IMR-90 (cell line): Measurements from ENCODE around the gene HDAC7. TPM values are rescaled to one million over a fixed set of nuclear protein-coding genes. Genes with fewer than 3 reads are reported as not detected.

Source experiments
- ATAC-seq: fragments of 200-7000 bp; cut with Tn5 transposase; 2 replicates; pipeline ENCODE4 v1.9.1; 2020; ENCODE audit warnings: low read depth, mild to moderate bottlenecking, moderate library complexity
- BruUV-seq: library from RNA; stranded (reverse); fragments of 400-500 nt; replicated peaks from 2 replicates; lab custom pipeline; 2021; lab: Mats Ljungman, UMichigan
- CTCF ChIA-PET: fragments of 300-600 bp; formaldehyde crosslinking; extraction: SDS; loops from one replicate; lab custom pipeline; 2021; ENCODE audit warnings: antibody characterized with exemption; lab: Yijun Ruan, JAX
- POLR2A ChIA-PET: fragments of 300-600 bp; sonication (Branson Sonifier 250); formaldehyde crosslinking; loops from one replicate; lab custom pipeline; 2022; ENCODE audit warnings: antibody characterized with exemption; ENCODE audit not compliant: unreplicated experiment; lab: Charles Lee
- DNase-seq: peaks from one replicate; pipeline ENCODE4 v3.0.0; 2013
- H2AFZ ChIP-seq: replicated peaks from 2 replicates; pipeline ENCODE3; 2013; ENCODE audit warnings: low read length, mild to moderate bottlenecking; ENCODE audit not compliant: poor library complexity
- H2AK5ac ChIP-seq: 2 replicates; pipeline ENCODE4 v1.6.1; 2013; ENCODE audit warnings: low read depth, low read length, inconsistent platforms
- H2AK9ac ChIP-seq: replicated peaks from 2 replicates; pipeline ENCODE3; 2013; ENCODE audit warnings: mild to moderate bottlenecking, low read depth, low read length, moderate library complexity; ENCODE audit not compliant: poor library complexity
- H2BK120ac ChIP-seq: 2 replicates; pipeline ENCODE4 v1.6.1; 2013; ENCODE audit warnings: low read depth, low read length, inconsistent platforms
- H2BK15ac ChIP-seq: 3 replicates; pipeline ENCODE4 v1.6.1; 2013; ENCODE audit warnings: low read depth, low read length, inconsistent platforms
- H2BK20ac ChIP-seq: 2 replicates; pipeline ENCODE4 v1.6.1; 2013; ENCODE audit warnings: low read depth, mild to moderate bottlenecking, inconsistent platforms, low read length, moderate library complexity
- H2BK5ac ChIP-seq: 2 replicates; pipeline ENCODE4 v1.6.1; 2013; ENCODE audit warnings: mild to moderate bottlenecking, low read depth, low read length, inconsistent platforms; ENCODE audit not compliant: poor library complexity, severe bottlenecking
- H3K14ac ChIP-seq: replicated peaks from 2 replicates; pipeline ENCODE4 v1.6.1; 2013; ENCODE audit warnings: low read depth, low read length, inconsistent platforms
- H3K18ac ChIP-seq: 2 replicates; pipeline ENCODE4 v1.6.1; 2013; ENCODE audit warnings: low read depth, low read length, control low read depth
- H3K23ac ChIP-seq: 2 replicates; pipeline ENCODE4 v1.6.1; 2013; ENCODE audit warnings: low read depth, low read length, inconsistent platforms
- H3K27ac ChIP-seq: 2 replicates; pipeline ENCODE4 v1.5.1; 2013; ENCODE audit warnings: mild to moderate bottlenecking, control low read depth, low read length; ENCODE audit not compliant: insufficient read depth
- H3K27me3 ChIP-seq: 2 replicates; pipeline ENCODE4 v1.6.1; 2013; ENCODE audit warnings: low read length; ENCODE audit not compliant: control insufficient read depth, insufficient read depth
- H3K36me3 ChIP-seq: 2 replicates; pipeline ENCODE4 v1.6.1; 2013; ENCODE audit warnings: low read length, mixed read lengths; ENCODE audit not compliant: control insufficient read depth, insufficient read depth
- H3K4ac ChIP-seq: 2 replicates; pipeline ENCODE4 v1.6.1; 2013; ENCODE audit warnings: low read depth, low read length, inconsistent platforms
- H3K4me1 ChIP-seq: 2 replicates; pipeline ENCODE4 v1.6.1; 2013; ENCODE audit warnings: low read length, mixed read lengths; ENCODE audit not compliant: control insufficient read depth, insufficient read depth
- H3K4me2 ChIP-seq: 2 replicates; pipeline ENCODE4 v1.6.1; 2013; ENCODE audit warnings: low read depth, mild to moderate bottlenecking, control low read depth, low read length, moderate library complexity
- H3K4me3 ChIP-seq: 2 replicates; pipeline ENCODE4 v1.5.1; 2013; ENCODE audit warnings: low read depth, mild to moderate bottlenecking, control low read depth, low read length, moderate library complexity; ENCODE audit not compliant: insufficient read depth
- H3K56ac ChIP-seq: 2 replicates; pipeline ENCODE4 v1.6.1; 2013; ENCODE audit warnings: low read length, inconsistent platforms; ENCODE audit not compliant: insufficient read depth; ENCODE audit errors: extremely low read depth
- H3K79me1 ChIP-seq, 2 experiments: 2 replicates each; pipeline ENCODE4 v1.6.1; 2013; ENCODE audit warnings: low read length in 2 of 2, inconsistent platforms in 1 of 2, low read depth in 1 of 2
- H3K9ac ChIP-seq: 2 replicates; pipeline ENCODE4 v1.6.1; 2013; ENCODE audit warnings: low read depth, low read length, control low read depth
- H3K9me1 ChIP-seq: 2 replicates; pipeline ENCODE4 v1.6.1; 2013; ENCODE audit warnings: low read length, inconsistent platforms; ENCODE audit not compliant: insufficient read depth
- H3K9me3 ChIP-seq: 2 replicates; pipeline ENCODE4 v1.6.1; 2013; ENCODE audit warnings: low read length; ENCODE audit not compliant: control insufficient read depth, insufficient read depth
- H4K20me1 ChIP-seq: 2 replicates; pipeline ENCODE4 v1.6.1; 2013; ENCODE audit warnings: low read length, inconsistent platforms; ENCODE audit not compliant: insufficient read depth
- H4K5ac ChIP-seq: 2 replicates; pipeline ENCODE4 v1.6.1; 2013; ENCODE audit warnings: mild to moderate bottlenecking, low read depth, low read length, control low read depth
- H4K8ac ChIP-seq, 2 experiments: 2 replicates each; pipeline ENCODE4 v1.6.1; 2013; ENCODE audit warnings: low read depth in 2 of 2, low read length in 2 of 2, control low read depth in 1 of 2, inconsistent platforms in 1 of 2
- H4K91ac ChIP-seq: 2 replicates; pipeline ENCODE4 v1.6.1; 2013; ENCODE audit warnings: low read depth, low read length, inconsistent platforms; ENCODE audit not compliant: insufficient read depth
- BHLHE40 ChIP-seq: fragments of 150-350 bp; IDR thresholded peaks from 2 replicates; pipeline ENCODE4 v1.6.1; 2016; ENCODE audit warnings: mild to moderate bottlenecking, low read depth, low read length
- CHD1 ChIP-seq: IDR thresholded peaks from 2 replicates; pipeline ENCODE4 v1.6.1; 2012; ENCODE audit warnings: low read depth, low read length, improper control_type of control experiment
- FOS ChIP-seq: fragments of 150-350 bp; IDR thresholded peaks from 2 replicates; pipeline ENCODE4 v1.6.1; 2016; ENCODE audit warnings: low read depth, low read length
- MAZ ChIP-seq: IDR thresholded peaks from 2 replicates; pipeline ENCODE4 v1.6.1; 2012; ENCODE audit warnings: low read depth, mild to moderate bottlenecking, low read length, improper control_type of control experiment, moderate library complexity, borderline replicate concordance
- MXI1 ChIP-seq: IDR thresholded peaks from 2 replicates; pipeline ENCODE4 v1.6.1; 2012; ENCODE audit warnings: low read depth, mild to moderate bottlenecking, low read length, moderate library complexity, borderline replicate concordance
- NFE2L2 ChIP-seq: fragments of 150-350 bp; IDR thresholded peaks from 2 replicates; pipeline ENCODE4 v1.6.1; 2016; ENCODE audit warnings: low read depth, mild to moderate bottlenecking, low read length
- POLR2A ChIP-seq: IDR thresholded peaks from 2 replicates; pipeline ENCODE4 v1.6.1; 2012; ENCODE audit warnings: mild to moderate bottlenecking, low read depth, low read length
- RAD21 ChIP-seq: IDR thresholded peaks from 2 replicates; pipeline ENCODE4 v1.6.1; 2012; ENCODE audit warnings: low read length, improper control_type of control experiment
- RFX5 ChIP-seq: IDR thresholded peaks from 2 replicates; pipeline ENCODE4 v1.8.0; 2012; ENCODE audit warnings: low read depth, mild to moderate bottlenecking, low read length, moderate library complexity
- SMC3 ChIP-seq: fragments of 150-350 bp; IDR thresholded peaks from 2 replicates; pipeline ENCODE4 v1.6.1; 2016; ENCODE audit warnings: low read depth, mild to moderate bottlenecking, antibody characterized with exemption, low read length, moderate library complexity
- WGBS, 2 experiments: methylation state at CpG; one replicate each; pipeline versions ENCODE4 v1.1.5 to v1.1.7; 2013; ENCODE audit warnings: missing lambda C conversion rate in 2 of 2; ENCODE audit not compliant: insufficient read length in 1 of 2; ENCODE audit errors: extremely low coverage in 2 of 2; 5-methylcytosine and 5-hydroxymethylcytosine counted together
- dilution Hi-C: fragments of 300-500 bp; cut with HindIII; formaldehyde crosslinking; loops from one replicate; pipeline ENCODE4 v1.14.3; 2018; ENCODE audit warnings: low sequenced_read_pairs; ENCODE audit not compliant: unreplicated experiment
- in situ Hi-C: fragments of 300-500 bp; cut with MboI; formaldehyde crosslinking; loops from 3 replicates; pipeline ENCODE4 v1.14.3; 2019; ENCODE audit warnings: low sequenced_read_pairs, inconsistent platforms, mixed read lengths
- intact Hi-C: fragments of 100-400 bp; cut with micrococcal nuclease; formaldehyde crosslinking; loops from 2 replicates; pipeline ENCODE4 v1.10.0; 2022
- polyA plus RNA-seq, 3 experiments: library from polyadenylated mRNA; depleted of rRNA; stranded (reverse); fragments of >200 nt; gene quantifications; 2 replicates each; pipeline ENCODE4 v1.2.3, GENCODE V29; 2012; ENCODE audit warnings: low replicate concordance in 1 of 3
- total RNA-seq: library from RNA; depleted of rRNA; stranded (reverse); fragments of >200 nt; gene quantifications from 2 replicates; pipeline ENCODE4 v1.2.3, GENCODE V29; 2012
- TF ChIP-seq, protein P1 (sequence below): conservative IDR thresholded peaks from 2 replicates; pipeline ENCODE4 v1.5.1; 2012; ENCODE audit warnings: mild to moderate bottlenecking, low read depth, low read length, improper control_type of control experiment

The HDAC7 gene
- total and polyA plus RNA-seq, 2 of the 4 experiments (the other 2 are of a cell fraction), result 10.4 to 64.7 TPM

DNA sequence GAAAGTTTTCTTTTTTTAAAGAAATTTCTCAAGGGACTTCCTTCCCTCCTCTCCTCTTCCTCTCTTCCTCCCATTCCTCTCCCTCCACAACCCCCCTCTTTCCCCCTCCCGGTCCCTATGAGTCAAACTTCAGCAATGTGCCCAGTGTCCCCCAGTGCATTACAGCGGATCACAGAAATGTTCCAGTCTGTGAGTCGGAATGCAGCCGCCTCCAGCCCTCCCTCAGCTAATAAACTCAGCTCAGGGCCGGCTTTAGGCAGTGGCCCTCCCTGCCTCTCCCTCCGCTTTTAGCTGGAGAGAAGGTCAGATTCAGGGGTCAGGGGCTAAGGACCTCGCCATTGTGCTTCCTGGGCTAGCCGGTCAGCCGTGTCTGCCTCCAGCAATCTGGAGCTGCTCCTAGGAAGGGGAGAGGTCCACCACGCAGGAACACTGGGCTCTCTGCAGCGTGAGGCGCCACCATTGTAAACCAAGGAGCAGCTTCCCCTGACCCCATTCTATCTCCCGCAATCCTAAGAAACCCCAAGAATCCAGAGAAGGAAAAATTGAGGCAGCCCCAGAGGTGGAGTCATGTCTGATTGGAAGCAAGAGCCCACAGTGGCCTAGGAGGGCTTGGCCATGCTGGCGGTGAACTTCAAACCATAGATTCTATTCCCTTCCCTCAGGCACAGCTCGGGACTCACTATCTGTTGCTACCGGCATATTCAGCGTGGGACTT, 1.1 kb upstream of the HDAC7 start (continued):
- TF ChIP-seq MXI1, result no peak
- TF ChIP-seq BHLHE40, result no peak; the same call in 1 of the 2 replicates

DNA sequence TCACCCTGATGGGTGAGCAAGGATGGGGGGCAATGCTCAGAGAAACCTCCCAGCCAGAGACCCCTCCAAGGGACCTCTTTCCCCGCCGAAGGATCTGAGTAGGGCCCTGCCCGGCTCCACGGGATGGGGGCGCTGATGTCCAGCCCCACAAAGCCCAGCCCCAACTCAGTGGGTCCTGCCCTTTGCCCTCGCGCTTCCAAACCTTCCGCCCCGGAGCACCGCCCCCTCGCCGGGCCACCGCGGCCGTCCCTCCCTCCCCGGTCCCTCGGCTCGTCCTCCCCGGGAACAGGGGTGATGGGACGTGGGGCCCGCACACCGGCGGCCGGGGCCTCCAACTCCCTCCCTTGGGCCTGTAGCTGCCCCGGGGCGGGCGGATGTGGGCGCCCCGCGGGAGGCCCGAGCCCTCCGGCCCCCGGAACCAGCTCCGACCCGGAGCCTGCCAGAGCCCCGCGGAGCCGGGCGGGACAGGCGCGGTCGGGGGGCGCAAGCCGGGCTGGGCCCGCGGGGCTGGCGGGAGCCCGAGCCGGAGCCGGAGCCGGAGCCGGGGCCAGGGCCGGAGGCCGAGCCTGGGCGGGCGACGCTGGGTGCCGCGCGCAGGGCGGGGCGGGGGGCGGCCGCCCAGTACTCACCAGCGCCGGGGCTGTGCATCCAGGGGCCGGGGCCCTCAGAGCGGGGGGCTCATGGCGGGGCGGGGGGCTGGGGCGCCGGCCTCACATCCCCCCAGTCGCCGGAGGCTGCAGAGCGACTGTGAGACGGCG, 386 bp downstream of the HDAC7 start:
- no peak overlapping the region for H2BK20ac ChIP-seq
- in situ Hi-C loops, result no loop called here
- peaks cover 0 to 42% of the 10 kb centered on the region in 2 experiments; a peak in 2 of 4 replicates for H3K79me1 ChIP-seq
- peak overlapping the region; percentile 6; the same call in 1 of the 2 replicates for H4K5ac ChIP-seq
- DNase-seq (no peak), ATAC-seq (peak; percentile 18)
- peak overlapping the region; percentile 35; the same call in 1 of the 2 replicates for H2BK120ac ChIP-seq
- H2AK5ac ChIP-seq, result peak overlapping the region; percentile 95
- peaks cover 5% of the 10 kb centered on the region; the same call in 1 of the 2 replicates for H3K36me3 ChIP-seq
- peak overlapping the region; percentile 97 for H3K14ac ChIP-seq
- H3K4ac ChIP-seq, result peak overlapping the region; percentile 84
- no peaks in the 10 kb centered on the region for H3K27me3 ChIP-seq
- 1% methylated on average over 21 of the region's 77 CpGs; no CpG with 5 or more reads in 1 of the 2 experiments for WGBS, 2 experiments
- H2AK9ac ChIP-seq, result peak overlapping the region; percentile 98
- intact Hi-C loops, result loop anchor here (1.0 to 2.0 kb wide), 2 partner anchors 19 to 130 kb away; no protein-coding TSS in a partner anchor
- H2BK15ac ChIP-seq, result no peak overlapping the region
- H3K18ac ChIP-seq, result peak overlapping the region; percentile 32
- peak overlapping the region; percentile 91 for H3K4me3 ChIP-seq
- CTCF ChIA-PET, result no interaction called here
- H4K91ac ChIP-seq, result peak overlapping the region; percentile 5; the same call in 1 of the 2 replicates
- H3K9me3 ChIP-seq, result no peaks in the 10 kb centered on the region
- peak overlapping the region; percentile 85 for H3K9ac ChIP-seq
- peaks cover 28% of the 10 kb centered on the region for H3K9me1 ChIP-seq
- dilution Hi-C loops, result no loop called here
- peak overlapping the region; percentile 55 for H2AFZ ChIP-seq
- peak overlapping the region; percentile 99 for H3K27ac ChIP-seq
- peak overlapping the region; percentile 73 for H3K56ac ChIP-seq
- H4K8ac ChIP-seq, result peak overlapping the region; percentile 43 to 47; a peak in 2 of 4 replicates
- peaks cover 41% of the 10 kb centered on the region for H3K4me1 ChIP-seq
- TF ChIP-seq RFX5 (no peak), NFE2L2 (no peak), SMC3 (0 out of 2 replicates have a peak, but pooled peaks have one; percentile 4), CHD1 (no peak), RAD21 (peak; percentile 23; the same call in 1 of the 2 replicates), MXI1 (no peak), BHLHE40 (no peak), POLR2A (no peak), FOS (no peak), MAZ (no peak)
- TF ChIP-seq, protein P1, sequence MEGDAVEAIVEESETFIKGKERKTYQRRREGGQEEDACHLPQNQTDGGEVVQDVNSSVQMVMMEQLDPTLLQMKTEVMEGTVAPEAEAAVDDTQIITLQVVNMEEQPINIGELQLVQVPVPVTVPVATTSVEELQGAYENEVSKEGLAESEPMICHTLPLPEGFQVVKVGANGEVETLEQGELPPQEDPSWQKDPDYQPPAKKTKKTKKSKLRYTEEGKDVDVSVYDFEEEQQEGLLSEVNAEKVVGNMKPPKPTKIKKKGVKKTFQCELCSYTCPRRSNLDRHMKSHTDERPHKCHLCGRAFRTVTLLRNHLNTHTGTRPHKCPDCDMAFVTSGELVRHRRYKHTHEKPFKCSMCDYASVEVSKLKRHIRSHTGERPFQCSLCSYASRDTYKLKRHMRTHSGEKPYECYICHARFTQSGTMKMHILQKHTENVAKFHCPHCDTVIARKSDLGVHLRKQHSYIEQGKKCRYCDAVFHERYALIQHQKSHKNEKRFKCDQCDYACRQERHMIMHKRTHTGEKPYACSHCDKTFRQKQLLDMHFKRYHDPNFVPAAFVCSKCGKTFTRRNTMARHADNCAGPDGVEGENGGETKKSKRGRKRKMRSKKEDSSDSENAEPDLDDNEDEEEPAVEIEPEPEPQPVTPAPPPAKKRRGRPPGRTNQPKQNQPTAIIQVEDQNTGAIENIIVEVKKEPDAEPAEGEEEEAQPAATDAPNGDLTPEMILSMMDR, result peak; percentile 37
- H3K4me2 ChIP-seq, result peak overlapping the region; percentile 84
- POLR2A ChIA-PET, result interaction anchor here (0.6 to 1.2 kb wide), 2 partner anchors 9 to 15 kb away, joined by 3 to 4 read pairs; no protein-coding TSS in a partner anchor
- peaks cover 45% of the 10 kb centered on the region for H4K20me1 ChIP-seq
- peak overlapping the region; percentile 78; the same call in 1 of the 2 replicates for H3K23ac ChIP-seq
- BruUV-seq, result no TSS peak
- peak overlapping the region; percentile 79 for H2BK5ac ChIP-seq
